Neural progenitor cell (in vitro differentiated cells): ENCODE measurements around the gene PAH.

ENCODE experiments used
- CTCF ChIP-seq: fragments of 200-600 bp; sonication (generic); IDR thresholded peaks from 2 replicates; pipeline ENCODE4 v1.5.1; 2017; ENCODE audit warnings: antibody characterized with exemption, mild to moderate bottlenecking
- EZH2 ChIP-seq: fragments of 200-600 bp; sonication (generic); IDR thresholded peaks from 2 replicates; pipeline ENCODE4 v1.6.1; 2017; ENCODE audit warnings: antibody characterized with exemption, mild to moderate bottlenecking, moderate library complexity
- EZH2phosphoT487 ChIP-seq: fragments of 200-600 bp; sonication (generic); IDR thresholded peaks from 2 replicates; pipeline ENCODE4 v1.6.1; 2017; ENCODE audit warnings: antibody characterized with exemption

DNA sequence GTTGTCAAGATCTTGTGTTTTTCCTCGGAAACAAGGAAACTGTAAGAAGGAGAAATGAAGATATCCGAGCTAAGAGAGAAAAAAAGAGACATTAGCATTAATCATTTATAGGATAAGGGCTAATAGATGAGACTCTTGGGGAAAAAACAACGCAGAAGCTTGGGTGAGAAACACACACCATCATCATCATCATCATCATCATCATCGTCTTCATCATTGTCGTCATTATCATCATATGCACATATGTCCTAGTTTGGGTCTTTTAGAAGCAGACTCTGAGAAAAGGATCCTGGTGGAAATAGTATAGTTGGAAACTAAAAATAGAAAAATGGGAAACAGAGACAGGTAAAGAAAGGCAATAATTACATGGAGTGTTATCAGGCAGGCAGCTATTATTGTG lies 95.9 kb downstream of the PAH start:
- TF ChIP-seq CTCF (no peak), EZH2 (no peak), EZH2phosphoT487 (no peak)
